SK-N-SH (cell line): ENCODE data around the gene DZIP1. TPM values are rescaled to one million over a fixed set of nuclear protein-coding genes. Genes with fewer than 3 reads are reported as not detected.

Experiments used
- CTCF ChIA-PET: fragments of 300-600, 350-600 bp; formaldehyde crosslinking; extraction: SDS; loops from one replicate; lab custom pipeline; 2021; lab: Yijun Ruan, JAX
- POLR2A ChIA-PET: fragments of 350-600 bp; sonication (Branson Sonifier 250); formaldehyde crosslinking; extraction: SDS; loops from one replicate; lab custom pipeline; 2020; ENCODE audit warnings: antibody characterized with exemption, inconsistent platforms; lab: Yijun Ruan, JAX
- DNase-seq: peaks from one replicate; pipeline ENCODE4 v3.0.0; 2012
- H2AFZ ChIP-seq: fragments of 200-600 bp; sonication (generic); 2 replicates; pipeline ENCODE4 v1.8.1; 2016; ENCODE audit warnings: antibody characterized with exemption, mild to moderate bottlenecking, low read depth
- H3F3A ChIP-seq: fragments of 200-600 bp; sonication (generic); replicated peaks from 2 replicates; pipeline ENCODE3; 2016; ENCODE audit warnings: antibody characterized with exemption, mild to moderate bottlenecking; ENCODE audit not compliant: insufficient read depth
- H3K27ac ChIP-seq, 2 experiments: fragments of 200-500 bp in 1 of 2; fragments of 200-600 bp in 1 of 2; sonication (Bioruptor generic) in 1 of 2; sonication (generic), shearing (Covaris generic) in 1 of 2; 2 replicates each; pipeline versions ENCODE4 v1.5.1 to v1.6.1; 2014 to 2016; ENCODE audit warnings: low read depth in 2 of 2, inconsistent platforms in 1 of 2, low read length in 1 of 2, mild to moderate bottlenecking in 1 of 2, mixed read lengths in 1 of 2
- H3K27me3 ChIP-seq: fragments of 200-600 bp; sonication (generic), shearing (Covaris generic); 2 replicates; pipeline ENCODE4 v1.6.1; 2016; ENCODE audit warnings: mixed run types; ENCODE audit not compliant: insufficient read depth
- H3K36me3 ChIP-seq, 2 experiments: fragments of 200-500 bp in 1 of 2; fragments of 200-600 bp in 1 of 2; sonication (Bioruptor generic) in 1 of 2; sonication (generic) in 1 of 2; replicated peaks in 1 of 2; 2 replicates each; pipeline versions ENCODE3 to v1.5.1; 2014 to 2016; ENCODE audit warnings: low read length in 1 of 2, mild to moderate bottlenecking in 1 of 2; ENCODE audit not compliant: insufficient read depth in 2 of 2, control insufficient read depth in 1 of 2
- H3K4me1 ChIP-seq, 2 experiments: fragments of 200-500 bp in 1 of 2; fragments of 200-600 bp in 1 of 2; sonication (Bioruptor generic) in 1 of 2; sonication (generic), shearing (Covaris generic) in 1 of 2; 2 replicates each; pipeline versions ENCODE4 v1.5.1 to v1.6.1; 2014 to 2016; ENCODE audit warnings: low read depth in 1 of 2, low read length in 1 of 2, mixed run types in 1 of 2; ENCODE audit not compliant: insufficient read depth in 2 of 2, control insufficient read depth in 1 of 2
- H3K4me2 ChIP-seq: fragments of 200-600 bp; sonication (generic), shearing (Covaris generic); 2 replicates; pipeline ENCODE4 v1.6.1; 2017; ENCODE audit warnings: mixed run types
- H3K4me3 ChIP-seq, 2 experiments: fragments of 200-500 bp in 1 of 2; fragments of 200-600 bp in 1 of 2; sonication (Bioruptor generic) in 1 of 2; sonication (generic), shearing (Covaris generic) in 1 of 2; 2 replicates each; pipeline versions ENCODE4 v1.5.1 to v1.8.1; 2014 to 2016; ENCODE audit warnings: low read depth in 2 of 2, inconsistent platforms in 1 of 2, low read length in 1 of 2, mild to moderate bottlenecking in 1 of 2, mixed read lengths in 1 of 2, moderate library complexity in 1 of 2
- H3K79me2 ChIP-seq: fragments of 200-600 bp; sonication (generic); 2 replicates; pipeline ENCODE4 v1.8.1; 2017; ENCODE audit warnings: mild to moderate bottlenecking; ENCODE audit not compliant: insufficient read depth
- H3K9ac ChIP-seq: fragments of 200-600 bp; sonication (generic); 2 replicates; pipeline ENCODE4 v1.6.1; 2017; ENCODE audit warnings: mixed run types
- H3K9me2 ChIP-seq: fragments of 200-600 bp; sonication (generic); 2 replicates; pipeline ENCODE4 v1.6.1; 2017; ENCODE audit warnings: mixed run types
- H3K9me3 ChIP-seq: fragments of 200-600 bp; sonication (generic); 2 replicates; pipeline ENCODE4 v1.6.1; 2017; ENCODE audit warnings: mixed run types, mild to moderate bottlenecking, moderate library complexity
- H4K20me1 ChIP-seq: fragments of 200-600 bp; sonication (generic); 2 replicates; pipeline ENCODE4 v1.6.1; 2017; ENCODE audit warnings: mild to moderate bottlenecking, mixed run types; ENCODE audit not compliant: insufficient read depth
- CTCF ChIP-seq: fragments of 200-600 bp; sonication (generic); IDR thresholded peaks from 2 replicates; pipeline ENCODE4 v1.6.1; 2017; ENCODE audit warnings: antibody characterized with exemption, mild to moderate bottlenecking, moderate library complexity
- FOXM1 ChIP-seq: IDR thresholded peaks from 2 replicates; pipeline ENCODE4 v1.4.0; 2012; ENCODE audit warnings: low read depth, mild to moderate bottlenecking
- GATA2 ChIP-seq: sonication (generic); formaldehyde crosslinking; IDR thresholded peaks from 2 replicates; pipeline ENCODE4 v1.5.0; 2020; ENCODE audit warnings: mild to moderate bottlenecking, missing genetic modification reagents
- MXI1 ChIP-seq: IDR thresholded peaks from 2 replicates; pipeline ENCODE4 v1.6.1; 2012; ENCODE audit warnings: mild to moderate bottlenecking, low read depth, low read length, improper control_type of control experiment
- NRF1 ChIP-seq: IDR thresholded peaks from 2 replicates; pipeline ENCODE4 v1.6.1; 2012; ENCODE audit warnings: low read depth, mild to moderate bottlenecking, low read length
- PBX3 ChIP-seq: IDR thresholded peaks from 2 replicates; pipeline ENCODE4; 2012
- RAD21 ChIP-seq: IDR thresholded peaks from 2 replicates; pipeline ENCODE4 v1.6.1; 2012; ENCODE audit warnings: mild to moderate bottlenecking, low read length
- REST ChIP-seq: IDR thresholded peaks from 2 replicates; pipeline ENCODE4 v1.6.1; 2012; ENCODE audit warnings: mild to moderate bottlenecking, low read depth, low read length, moderate library complexity
- SMC3 ChIP-seq: IDR thresholded peaks from 2 replicates; pipeline ENCODE4 v1.6.1; 2012; ENCODE audit warnings: low read depth, low read length, improper control_type of control experiment
- TCF12 ChIP-seq: IDR thresholded peaks from 2 replicates; pipeline ENCODE4 v1.4.0; 2012
- USF1 ChIP-seq: IDR thresholded peaks from 2 replicates; pipeline ENCODE4 v1.4.0; 2012; ENCODE audit warnings: low read depth, borderline replicate concordance
- USF2 ChIP-seq: fragments of 150-350 bp; IDR thresholded peaks from 2 replicates; pipeline ENCODE4 v1.6.1; 2017; ENCODE audit warnings: antibody characterized with exemption, low read length, low read depth, borderline replicate concordance
- WGBS: methylation state at CpG from one replicate; pipeline ENCODE4 v1.1.6; 2017; ENCODE audit warnings: low lambda C conversion rate; 5-methylcytosine and 5-hydroxymethylcytosine counted together
- polyA plus RNA-seq, 3 experiments: library from polyadenylated mRNA; depleted of rRNA; stranded (reverse); fragments of >200 nt; gene quantifications; 2 replicates each; pipeline ENCODE4 v1.2.3, GENCODE V29; 2012

The DZIP1 gene
- polyA plus RNA-seq, 1 of the 3 experiments (the other 2 are of a cell fraction) = 15.0 TPM

- H3K36me3 ChIP-seq = peaks cover 63 to 68% of the 10 kb centered on the region in 2 experiments
- DNase-seq = no peak
- ChIA-PET POLR2A (no interaction called here), CTCF (interaction anchor here (0.9 to 3.4 kb wide), 15 partner anchors 8 to 606 kb away, joined by 3 to 57 read pairs (median 4); partner anchors contain the start of gene DNAJC3)
- H3K4me3 ChIP-seq = no peak overlapping the region
- H3K9me3 ChIP-seq = no peaks in the 10 kb centered on the region
- no peak overlapping the region for H3K9ac ChIP-seq
- 56% methylated on average over 5 of the region's 5 CpGs for WGBS
- no peaks in the 10 kb centered on the region for H3K79me2 ChIP-seq
- no peaks in the 10 kb centered on the region for H3K4me1 ChIP-seq
- H3K4me2 ChIP-seq = no peak overlapping the region
- H3K27me3 ChIP-seq = no peaks in the 10 kb centered on the region
- TF ChIP-seq TCF12 = no peak
- H3K27ac ChIP-seq = no peak overlapping the region
- H3F3A ChIP-seq = peaks cover 4% of the 10 kb centered on the region
- H2AFZ ChIP-seq = no peak overlapping the region
- H3K9me2 ChIP-seq = no peaks in the 10 kb centered on the region
- no peaks in the 10 kb centered on the region for H4K20me1 ChIP-seq
Observed at GRCh38 chr13:95623141-95623540, 21.4 kb downstream of the DZIP1 start.

GRCh38 chr13:95620825-95621498 lies 23.5 kb downstream of the DZIP1 start:
- 93% methylated on average over 10 of the region's 10 CpGs for WGBS
- H3K9me3 ChIP-seq = no peaks in the 10 kb centered on the region
- POLR2A ChIA-PET = no interaction called here
- H3F3A ChIP-seq = peaks cover 4% of the 10 kb centered on the region
- H3K4me3 ChIP-seq = no peak overlapping the region
- no peaks in the 10 kb centered on the region for H3K79me2 ChIP-seq
- no peak overlapping the region for H3K4me2 ChIP-seq
- no peaks in the 10 kb centered on the region for H3K27me3 ChIP-seq
- no peak for DNase-seq
- TF ChIP-seq MXI1 = no peak
- no peak for TF ChIP-seq REST
- TF ChIP-seq SMC3 = no peak
- TF ChIP-seq GATA2 (CRISPR knock-in tag) = no peak
- no peak for TF ChIP-seq RAD21
- no peak for TF ChIP-seq USF1
- no peak for TF ChIP-seq USF2
- no peak for TF ChIP-seq FOXM1
- no peak for TF ChIP-seq PBX3
- TF ChIP-seq TCF12 = no peak
- no peak for TF ChIP-seq CTCF
- no peak for TF ChIP-seq NRF1
- TF ChIP-seq, all 33 proteins: peak for 0
- Histone ChIP-seq H3K9me2 (no peaks in the 10 kb centered on the region), H4K20me1 (no peaks in the 10 kb centered on the region), H2AFZ (no peak overlapping the region), H3K36me3 (peaks cover 64 to 74% of the 10 kb centered on the region in 2 experiments), H3K27ac (no peak overlapping the region), H3K4me1 (no peaks in the 10 kb centered on the region), H3K9ac (no peak overlapping the region)
- CTCF ChIA-PET = interaction anchor here (1.1 to 3.4 kb wide), 5 partner anchors 11 to 214 kb away, joined by 3 to 24 read pairs (median 9); no protein-coding TSS in a partner anchor
